CD14-positive monocyte (primary cell): ENCODE results near the gene DCTN2. TPM values are rescaled to one million over a fixed set of nuclear protein-coding genes. Genes with fewer than 3 reads are reported as not detected.

Experiments used
- DNase-seq, 3 donors: peaks; one replicate each; pipeline ENCODE4 v3.0.0-alpha.2; 2011 to 2022
- H2AFZ ChIP-seq: 2 replicates; pipeline ENCODE4 v1.6.0; 2012; ENCODE audit warnings: mild to moderate bottlenecking, low read depth, low read length, inconsistent platforms; ENCODE audit not compliant: insufficient read depth, poor library complexity, severe bottlenecking
- H3K27ac ChIP-seq, 2 donors: 1 replicate in 1 of 2; 2 replicates in 1 of 2; pipeline ENCODE4 v1.5.1; 2012 to 2013; ENCODE audit warnings: low read length in 2 of 2, control low read depth in 1 of 2, inconsistent platforms in 1 of 2, low read depth in 1 of 2, mild to moderate bottlenecking in 1 of 2
- H3K27me3 ChIP-seq, 2 donors: one replicate each; pipeline versions ENCODE4 v1.6.0 to v1.6.1; 2011 to 2013; ENCODE audit warnings: low read length in 2 of 2; ENCODE audit not compliant: control insufficient read depth in 2 of 2, insufficient read depth in 2 of 2
- H3K36me3 ChIP-seq, 2 donors: replicated peaks in 1 of 2; 1 replicate in 1 of 2; 2 replicates in 1 of 2; pipeline versions ENCODE4 v1.5.1 to v1.6.1; 2012 to 2013; ENCODE audit warnings: low read length in 2 of 2, control low read depth in 1 of 2, inconsistent platforms in 1 of 2, mild to moderate bottlenecking in 1 of 2; ENCODE audit not compliant: insufficient read depth in 2 of 2, control insufficient read depth in 1 of 2
- H3K4me1 ChIP-seq, 2 donors: 1 replicate in 1 of 2; 2 replicates in 1 of 2; pipeline versions ENCODE4 v1.5.1 to v1.6.1; 2012 to 2013; ENCODE audit warnings: low read length in 2 of 2, control low read depth in 1 of 2, inconsistent platforms in 1 of 2, mild to moderate bottlenecking in 1 of 2, moderate library complexity in 1 of 2; ENCODE audit not compliant: insufficient read depth in 2 of 2, control insufficient read depth in 1 of 2
- H3K4me2 ChIP-seq: replicated peaks from 2 replicates; pipeline ENCODE3; 2012; ENCODE audit warnings: low read length, moderate library complexity, mild to moderate bottlenecking; ENCODE audit not compliant: poor library complexity, severe bottlenecking; ENCODE audit errors: extremely low read depth
- H3K4me3 ChIP-seq, 3 experiments: fragments of 200-600 bp in 1 of 3; sonication (generic) in 1 of 3; replicated peaks in 1 of 3; 1 replicate in 2 of 3; 2 replicates in 1 of 3; pipeline ENCODE4 v1.5.1; 2011 to 2013; ENCODE audit warnings: low read length in 3 of 3, mild to moderate bottlenecking in 3 of 3, control low read depth in 2 of 3, low read depth in 2 of 3, inconsistent platforms in 1 of 3, moderate library complexity in 1 of 3
- H3K79me2 ChIP-seq: 2 replicates; pipeline ENCODE4 v1.6.0; 2012; ENCODE audit warnings: mild to moderate bottlenecking, control low read depth, inconsistent platforms, low read length, moderate library complexity; ENCODE audit not compliant: insufficient read depth
- H3K9ac ChIP-seq: 2 replicates; pipeline ENCODE4 v1.6.0; 2017; ENCODE audit warnings: low read length, mild to moderate bottlenecking; ENCODE audit not compliant: insufficient read depth, poor library complexity, severe bottlenecking
- H3K9me3 ChIP-seq, 2 donors: replicated peaks in 1 of 2; 1 replicate in 1 of 2; 2 replicates in 1 of 2; pipeline versions ENCODE4 v1.5.1 to v1.6.1; 2012 to 2013; ENCODE audit warnings: low read length in 2 of 2, control low read depth in 1 of 2; ENCODE audit not compliant: control insufficient read depth in 1 of 2, insufficient read depth in 1 of 2
- H4K20me1 ChIP-seq: 2 replicates; pipeline ENCODE4 v1.6.0; 2012; ENCODE audit warnings: mild to moderate bottlenecking, low read length, control low read depth, moderate library complexity; ENCODE audit not compliant: insufficient read depth
- H3K27ac Mint-ChIP-seq, 7 donors: one replicate each; pipeline ENCODE4 v1.8.0; 2020; ENCODE audit warnings: mild to moderate bottlenecking in 7 of 7, mixed read lengths in 7 of 7, moderate library complexity in 6 of 7, inconsistent platforms in 2 of 7
- H3K27me3 Mint-ChIP-seq, 3 donors: one replicate each; pipeline ENCODE4 v1.8.0; 2021 to 2022; ENCODE audit warnings: low read depth in 3 of 3, mild to moderate bottlenecking in 3 of 3, mixed read lengths in 3 of 3, moderate library complexity in 3 of 3, inconsistent platforms in 1 of 3
- H3K36me3 Mint-ChIP-seq, 2 donors: one replicate each; pipeline ENCODE4 v1.8.0; 2020; ENCODE audit warnings: mixed read lengths in 2 of 2, inconsistent platforms in 1 of 2, mild to moderate bottlenecking in 1 of 2
- H3K4me1 Mint-ChIP-seq: one replicate; pipeline ENCODE4 v1.8.0; 2020; ENCODE audit warnings: mild to moderate bottlenecking, mixed read lengths
- H3K4me3 Mint-ChIP-seq, 2 donors: one replicate each; pipeline ENCODE4 v1.8.0; 2020; ENCODE audit warnings: mild to moderate bottlenecking in 2 of 2, mixed read lengths in 2 of 2, moderate library complexity in 1 of 2
- H3K9me3 Mint-ChIP-seq, 7 donors: one replicate each; pipeline ENCODE4 v1.8.0; 2020 to 2022; ENCODE audit warnings: mixed read lengths in 7 of 7, mild to moderate bottlenecking in 6 of 7, moderate library complexity in 6 of 7, inconsistent platforms in 2 of 7
- CTCF ChIP-seq: fragments of 200-600 bp; IDR thresholded peaks from one replicate; pipeline ENCODE4 v1.8.0; 2022; ENCODE audit warnings: antibody characterized with exemption, mild to moderate bottlenecking
- WGBS: methylation state at CpG from one replicate; pipeline ENCODE4 v1.1.5; 2013; ENCODE audit warnings: missing lambda C conversion rate; ENCODE audit not compliant: insufficient coverage; 5-methylcytosine and 5-hydroxymethylcytosine counted together
- intact Hi-C, 2 donors: fragments of 100-400 bp; cut with micrococcal nuclease; formaldehyde crosslinking; loops; one replicate each; pipeline versions ENCODE4 v1.15.0 to v1.15.1; 2023
- polyA plus RNA-seq, 3 donors: library from polyadenylated mRNA; depleted of rRNA in 1 of 3; unstranded in 2 of 3; stranded (reverse) in 1 of 3; fragments of 300-500 nt in 2 of 3; fragments of >200 nt in 1 of 3; fragmentation: Illumina TruSeq in 2 of 3; gene quantifications; 1 replicate in 2 of 3; 2 replicates in 1 of 3; pipeline ENCODE4 v1.2.3, GENCODE V29; 2012 to 2021

The DCTN2 gene
- polyA plus RNA-seq, 3 donors = 72.8 to 94.5 (median 82.2) TPM

DNA sequence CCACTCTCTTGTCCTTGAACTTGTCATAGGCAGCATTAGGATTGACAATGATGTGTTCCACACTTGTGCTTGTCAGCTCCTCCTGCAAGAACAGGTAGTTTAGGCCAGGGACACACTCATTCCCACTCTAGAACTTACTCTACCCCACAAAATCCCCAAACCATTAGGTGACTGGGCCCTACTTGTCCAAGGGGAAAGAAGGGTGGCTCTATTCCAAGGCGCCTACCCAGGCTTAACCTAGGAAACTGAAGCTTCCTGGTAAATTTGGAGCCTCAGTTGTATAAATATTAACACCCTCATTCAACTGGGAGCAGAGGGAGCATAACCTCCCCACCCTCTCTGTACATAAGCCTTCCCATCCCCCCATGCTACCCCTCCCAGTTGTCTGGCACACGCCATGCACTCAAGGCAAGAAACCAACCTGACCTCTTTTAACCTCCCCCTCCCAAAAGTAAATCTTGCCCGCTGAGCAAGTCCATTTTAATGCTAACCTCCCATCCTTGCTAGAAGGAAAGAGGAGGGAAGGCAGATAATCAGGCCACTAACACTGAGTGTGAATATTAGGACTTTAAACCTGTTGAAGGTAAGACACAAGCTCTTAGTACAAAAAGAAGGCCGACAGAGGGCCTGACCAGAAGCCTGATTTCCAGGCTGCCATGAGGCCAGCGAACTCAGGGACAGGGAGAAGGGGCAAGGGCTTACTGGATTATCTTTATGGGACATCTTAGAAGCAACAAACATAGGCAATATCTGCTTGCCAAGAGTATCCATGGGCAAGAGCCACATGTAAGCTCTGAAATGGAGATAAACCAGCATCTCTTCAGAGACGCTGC, 11.0 kb downstream of the DCTN2 start:
- 84% methylated on average over 3 of the region's 6 CpGs for WGBS
- Histone ChIP-seq H3K27ac (no peak overlapping the region), H2AFZ (no peak overlapping the region), H3K4me3 (no peak overlapping the region), H3K4me1 (no peaks in the 10 kb centered on the region), H3K36me3 (peaks cover 65 to 94% of the 10 kb centered on the region in 2 donors), H3K79me2 (no peaks in the 10 kb centered on the region), H3K4me2 (no peak overlapping the region), H3K27me3 (no peaks in the 10 kb centered on the region), H3K9me3 (no peaks in the 10 kb centered on the region), H3K9ac (no peak overlapping the region), H4K20me1 (peaks cover 20% of the 10 kb centered on the region)
- DNase-seq = no peak
- H3K9me3 Mint-ChIP-seq = no peaks in the 10 kb centered on the region
- intact Hi-C loops = no loop called here
- peaks cover 79 to 88% of the 10 kb centered on the region in 2 donors for H3K36me3 Mint-ChIP-seq
- no peaks in the 10 kb centered on the region for H3K4me1 Mint-ChIP-seq
- no peak for TF ChIP-seq CTCF
- H3K27me3 Mint-ChIP-seq = no peaks in the 10 kb centered on the region
- H3K27ac Mint-ChIP-seq = peak overlapping the region in 1 of 7 donors; percentile 26
- no peak overlapping the region for H3K4me3 Mint-ChIP-seq

DNA sequence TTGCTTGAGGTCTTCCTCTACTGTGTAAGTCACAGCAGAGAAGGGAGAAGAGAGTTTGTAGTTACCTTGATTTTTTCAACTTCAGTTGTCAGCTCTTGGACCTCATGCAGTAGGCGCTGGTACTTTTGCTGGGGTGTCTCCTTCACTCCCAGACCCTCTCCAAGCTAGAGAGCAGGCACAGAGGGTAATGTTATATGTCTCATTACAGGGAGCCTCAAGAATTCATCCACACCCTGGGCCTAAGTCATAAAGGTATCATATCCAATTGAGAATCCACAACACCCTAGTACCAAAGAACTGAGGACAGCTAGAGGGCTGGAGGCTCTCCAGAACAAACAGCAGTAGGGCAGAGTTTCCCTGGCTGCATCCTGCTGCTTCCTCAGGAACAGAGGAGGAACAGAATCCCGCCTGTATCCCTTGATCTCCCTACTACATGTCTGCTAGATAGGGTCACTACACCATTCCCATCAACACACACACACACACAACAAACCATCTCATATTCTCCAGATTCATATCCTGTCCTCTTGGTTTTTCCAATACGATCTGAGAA, 11.9 kb downstream of the DCTN2 start:
- Histone ChIP-seq H3K79me2 (no peaks in the 10 kb centered on the region), H3K27ac (no peak overlapping the region), H3K9me3 (no peaks in the 10 kb centered on the region), H3K4me3 (no peak overlapping the region), H3K27me3 (no peaks in the 10 kb centered on the region), H2AFZ (no peak overlapping the region), H3K4me2 (no peak overlapping the region), H3K4me1 (no peaks in the 10 kb centered on the region), H3K9ac (no peak overlapping the region), H3K36me3 (peaks cover 68 to 94% of the 10 kb centered on the region in 2 donors), H4K20me1 (peaks cover 24% of the 10 kb centered on the region)
- no peak for TF ChIP-seq CTCF
- WGBS = 100% methylated on average over 2 of the region's 3 CpGs
- no peak for DNase-seq
- intact Hi-C loops = no loop called here
- no peaks in the 10 kb centered on the region for H3K27me3 Mint-ChIP-seq
- H3K4me1 Mint-ChIP-seq = no peaks in the 10 kb centered on the region
- peaks cover 77 to 92% of the 10 kb centered on the region in 2 donors for H3K36me3 Mint-ChIP-seq
- H3K9me3 Mint-ChIP-seq = no peaks in the 10 kb centered on the region
- no peak overlapping the region for H3K27ac Mint-ChIP-seq
- H3K4me3 Mint-ChIP-seq = no peak overlapping the region
